ENCODE data around the gene PFDN4.
A peak's percentile ranks its signal among the peaks of the same experiment; 100 is the strongest.

PFDN4 gene

GRCh38 chr20:54207743-54208547 lies at the start of gene PFDN4:
Gene PFDN4 (plus strand): TSS chr20:54208087. CDS start chr20:54208101, 14 bp downstream.
- peak; percentile 66 to 85 for DNase-seq

- DNase-seq, result no peak
Observed at GRCh38 chr20:54158226-54158625, 49.7 kb upstream of the PFDN4 start.

GRCh38 chr20:54158856-54159418 lies 49.0 kb upstream of the PFDN4 start:
- DNase-seq, result no peak

GRCh38 chr20:54160065-54161007 lies 47.6 kb upstream of the PFDN4 start:
- DNase-seq, result no peak

GRCh38 chr20:54161008-54161820 lies 46.7 kb upstream of the PFDN4 start:
- no peak for DNase-seq

GRCh38 chr20:54161821-54162149 lies 46.1 kb upstream of the PFDN4 start:
- no peak for DNase-seq

GRCh38 chr20:54162378-54163009 lies 45.4 kb upstream of the PFDN4 start:
- DNase-seq, result no peak

- no peak for DNase-seq
Observed at GRCh38 chr20:54163402-54163801, 44.5 kb upstream of the PFDN4 start.

- no peak for DNase-seq
Observed at GRCh38 chr20:54165014-54165413, 42.9 kb upstream of the PFDN4 start.

- DNase-seq, result no peak
Observed at GRCh38 chr20:54165803-54166202, 42.1 kb upstream of the PFDN4 start.

- DNase-seq, result no peak
Observed at GRCh38 chr20:54166987-54167662, 40.8 kb upstream of the PFDN4 start.

- no peak for DNase-seq
Observed at GRCh38 chr20:54167909-54168872, 39.7 kb upstream of the PFDN4 start.

GRCh38 chr20:54168961-54169862 lies 38.7 kb upstream of the PFDN4 start:
- DNase-seq, result no peak

- no peak for DNase-seq
Observed at GRCh38 chr20:54170026-54170471, 37.8 kb upstream of the PFDN4 start.

GRCh38 chr20:54170963-54171362 lies 36.9 kb upstream of the PFDN4 start:
- no peak for DNase-seq

- no peak for DNase-seq
Observed at GRCh38 chr20:54172532-54172855, 35.4 kb upstream of the PFDN4 start.

GRCh38 chr20:54172856-54173652 lies 34.8 kb upstream of the PFDN4 start:
- DNase-seq, result no peak

- no peak for DNase-seq
Observed at GRCh38 chr20:54173653-54174456, 34.0 kb upstream of the PFDN4 start, which contains the start of gene CYP24A1. Gene CYP24A1 (minus strand): TSS chr20:54173986. CDS start chr20:54173579, 407 bp downstream.
